Cardiac muscle cell (in vitro differentiated cells and primary cell): ENCODE results near the gene PAXIP1. TPM values are rescaled to one million over a fixed set of nuclear protein-coding genes. Genes with fewer than 3 reads are reported as not detected.

Experiments
- DNase-seq, 2 donors: peaks; one replicate each; pipeline versions ENCODE4 v3.0.0 to v3.0.0-alpha.2; 2010 to 2017; ENCODE audit warnings: low read depth in 1 of 2, low spot score in 1 of 2
- H3K27ac ChIP-seq: fragments of 200-600 bp; sonication (generic); 2 replicates; pipeline ENCODE4 v1.5.1; 2016
- H3K27me3 ChIP-seq: fragments of 200-600 bp; sonication (generic); 2 replicates; pipeline ENCODE4 v1.6.0; 2016; ENCODE audit warnings: control low read depth
- H3K36me3 ChIP-seq: fragments of 200-600 bp; sonication (generic); 2 replicates; pipeline ENCODE4 v1.5.1; 2016; ENCODE audit warnings: control low read depth
- H3K4me1 ChIP-seq: fragments of 200-600 bp; sonication (generic); 2 replicates; pipeline ENCODE4 v1.8.1; 2017; ENCODE audit warnings: low read depth, mild to moderate bottlenecking, mixed run types
- H3K4me3 ChIP-seq: fragments of 200-600 bp; sonication (generic); 2 replicates; pipeline ENCODE4 v1.5.1; 2016; ENCODE audit warnings: mild to moderate bottlenecking
- H3K9me3 ChIP-seq: fragments of 200-600 bp; sonication (generic); 2 replicates; pipeline ENCODE4 v1.5.1; 2017; ENCODE audit warnings: low read depth, mild to moderate bottlenecking, control low read depth
- CTCF ChIP-seq: IDR thresholded peaks from 2 replicates; pipeline ENCODE4 v1.5.1; 2012; ENCODE audit warnings: low read depth, mild to moderate bottlenecking, low read length
- polyA plus RNA-seq: library from polyadenylated mRNA; unstranded; fragments of >200 nt; fragmentation: Nextera tagmentation; extraction: Ambion mirVana; gene quantifications from 2 replicates; pipeline ENCODE4 v1.2.1, GENCODE V29; 2016
- total RNA-seq: library from RNA; depleted of rRNA; stranded (reverse); fragments of >200 nt; gene quantifications from 2 replicates; pipeline ENCODE4 v1.2.3, GENCODE V29; 2016

Gene PAXIP1
- total and polyA plus RNA-seq, 2 experiments from 2014 or later: 3.7 to 11.2 TPM

- H3K27ac ChIP-seq: no peak overlapping the region
- H3K36me3 ChIP-seq: no peaks in the 10 kb centered on the region
- TF ChIP-seq CTCF: no peak
- no peak for DNase-seq
- H3K4me3 ChIP-seq: no peak overlapping the region
- no peaks in the 10 kb centered on the region for H3K27me3 ChIP-seq
- no peaks in the 10 kb centered on the region for H3K9me3 ChIP-seq
- no peaks in the 10 kb centered on the region for H3K4me1 ChIP-seq
Measured at GRCh38 chr7:154903083-154903731, 99.7 kb downstream of the PAXIP1 start.

DNA sequence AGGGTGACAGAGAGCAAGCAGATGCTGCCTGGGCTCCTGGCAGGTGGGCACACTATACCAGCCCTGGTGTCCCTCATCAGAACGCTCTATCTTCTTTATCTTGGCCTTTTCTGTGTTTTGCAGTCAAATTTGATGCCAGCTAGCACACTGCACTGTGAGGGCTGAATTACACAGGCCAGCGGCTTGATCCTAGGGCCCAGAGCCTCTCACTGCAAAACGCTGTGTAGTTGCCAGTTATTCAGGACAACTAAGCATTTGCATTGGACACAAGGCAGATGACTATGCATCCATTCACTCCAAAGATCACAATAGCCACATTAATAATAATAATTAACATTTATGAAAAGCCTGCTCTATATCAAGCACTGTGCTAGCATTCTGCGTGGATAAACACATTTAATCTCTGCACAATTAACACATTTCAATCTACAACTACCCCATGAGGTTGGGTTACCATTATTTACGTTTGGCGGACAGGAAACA is 100.3 kb downstream of the PAXIP1 start:
- no peaks in the 10 kb centered on the region for H3K9me3 ChIP-seq
- H3K36me3 ChIP-seq: no peaks in the 10 kb centered on the region
- no peak overlapping the region for H3K4me3 ChIP-seq
- DNase-seq: no peak
- H3K4me1 ChIP-seq: no peaks in the 10 kb centered on the region
- no peaks in the 10 kb centered on the region for H3K27me3 ChIP-seq
- no peak overlapping the region for H3K27ac ChIP-seq
- TF ChIP-seq CTCF: no peak

DNA sequence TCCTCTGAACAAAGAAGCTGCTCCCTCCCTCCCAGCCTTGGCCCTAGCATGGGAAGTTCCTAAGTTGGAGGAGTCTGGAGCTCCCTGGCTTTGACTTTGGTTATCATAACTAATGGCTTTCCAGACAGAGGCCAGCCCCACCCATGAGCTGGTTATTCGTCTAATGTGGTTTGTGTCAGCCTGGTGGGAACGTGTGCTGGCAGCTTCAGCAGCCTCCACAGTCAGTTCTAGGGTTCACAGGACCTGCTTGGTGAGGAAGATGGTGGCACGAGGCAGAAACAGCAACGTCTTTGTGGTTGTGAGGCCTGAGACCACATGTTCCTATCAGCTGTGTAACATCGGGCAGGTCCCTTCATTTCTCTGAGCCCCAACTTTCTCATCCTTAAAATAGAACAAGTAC is 103.1 kb downstream of the PAXIP1 start:
- no peak for DNase-seq
- H3K27me3 ChIP-seq: no peaks in the 10 kb centered on the region
- no peaks in the 10 kb centered on the region for H3K9me3 ChIP-seq
- H3K4me3 ChIP-seq: no peak overlapping the region
- no peak for TF ChIP-seq CTCF
- H3K27ac ChIP-seq: no peak overlapping the region
- H3K4me1 ChIP-seq: no peaks in the 10 kb centered on the region
- no peaks in the 10 kb centered on the region for H3K36me3 ChIP-seq

GRCh38 chr7:154898973-154899855 is 103.7 kb downstream of the PAXIP1 start:
- Histone ChIP-seq H3K9me3 (no peaks in the 10 kb centered on the region), H3K27me3 (no peaks in the 10 kb centered on the region), H3K4me3 (no peak overlapping the region), H3K27ac (no peak overlapping the region), H3K4me1 (no peaks in the 10 kb centered on the region), H3K36me3 (no peaks in the 10 kb centered on the region)
- no peak for TF ChIP-seq CTCF
- DNase-seq: no peak

DNA sequence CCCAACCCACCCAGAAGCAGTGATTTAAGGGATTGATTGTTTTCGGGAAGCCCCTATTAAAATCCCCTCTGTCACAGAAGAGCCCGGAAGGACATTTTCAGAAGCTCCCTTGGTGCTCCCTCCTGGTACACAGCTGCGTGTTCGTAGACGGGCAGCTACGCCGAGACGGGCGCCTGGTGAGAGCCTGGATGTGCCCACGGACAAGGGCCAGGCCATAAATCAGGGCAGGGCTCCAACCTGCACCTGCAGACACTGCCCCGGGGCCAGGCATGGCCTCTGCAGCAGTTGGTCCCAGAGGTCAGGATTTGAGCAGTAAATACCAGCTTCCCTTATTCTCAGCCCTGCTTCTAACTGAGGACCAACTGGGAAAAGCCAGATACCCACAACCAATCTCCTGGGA is 106.8 kb downstream of the PAXIP1 start:
- no peaks in the 10 kb centered on the region for H3K36me3 ChIP-seq
- H3K27me3 ChIP-seq: no peaks in the 10 kb centered on the region
- no peaks in the 10 kb centered on the region for H3K9me3 ChIP-seq
- no peak overlapping the region for H3K4me3 ChIP-seq
- TF ChIP-seq CTCF: no peak
- no peak overlapping the region for H3K27ac ChIP-seq
- no peak for DNase-seq
- H3K4me1 ChIP-seq: no peaks in the 10 kb centered on the region

Other genes with a start within 250 kb of the PAXIP1 start
- gene HTR5A, start 67.2 kb upstream of the PAXIP1 start, total RNA-seq: not detected in 2 replicates
- gene HTR5A, start 67.2 kb upstream of the PAXIP1 start, polyA plus RNA-seq: not detected in 2 replicates